K562 (cell line): Measurements from ENCODE around the gene PACSIN3.

ENCODE experiments used
- TCF7L2 ChIP-seq: fragments of 150-350 bp; IDR thresholded peaks from 2 replicates; pipeline ENCODE4 v1.6.1; 2016; ENCODE audit warnings: low read depth, mild to moderate bottlenecking, low read length, moderate library complexity
- ZNF121 ChIP-seq: sonication (generic); formaldehyde crosslinking; conservative IDR thresholded peaks from 2 replicates; pipeline ENCODE4 v1.8.0; 2022; ENCODE audit warnings: missing genetic modification reagents
- TF ChIP-seq, protein P1 (sequence below): sonication (generic); formaldehyde crosslinking; IDR thresholded peaks from 2 replicates; pipeline ENCODE4 v1.5.0; 2020; ENCODE audit warnings: missing genetic modification reagents
- TF ChIP-seq, protein P2 (sequence below), 3 experiments: IDR thresholded peaks in 2 of 3; conservative IDR thresholded peaks in 1 of 3; 2 replicates each; pipeline ENCODE4 v1.5.1; 2011 to 2012; ENCODE audit warnings: low read length in 3 of 3, mild to moderate bottlenecking in 3 of 3, control low read depth in 2 of 3, improper control_type of control experiment in 1 of 3, inconsistent platforms in 1 of 3, low read depth in 1 of 3, mixed read lengths in 1 of 3, moderate library complexity in 1 of 3; ENCODE audit not compliant: insufficient read depth in 2 of 3

DNA sequence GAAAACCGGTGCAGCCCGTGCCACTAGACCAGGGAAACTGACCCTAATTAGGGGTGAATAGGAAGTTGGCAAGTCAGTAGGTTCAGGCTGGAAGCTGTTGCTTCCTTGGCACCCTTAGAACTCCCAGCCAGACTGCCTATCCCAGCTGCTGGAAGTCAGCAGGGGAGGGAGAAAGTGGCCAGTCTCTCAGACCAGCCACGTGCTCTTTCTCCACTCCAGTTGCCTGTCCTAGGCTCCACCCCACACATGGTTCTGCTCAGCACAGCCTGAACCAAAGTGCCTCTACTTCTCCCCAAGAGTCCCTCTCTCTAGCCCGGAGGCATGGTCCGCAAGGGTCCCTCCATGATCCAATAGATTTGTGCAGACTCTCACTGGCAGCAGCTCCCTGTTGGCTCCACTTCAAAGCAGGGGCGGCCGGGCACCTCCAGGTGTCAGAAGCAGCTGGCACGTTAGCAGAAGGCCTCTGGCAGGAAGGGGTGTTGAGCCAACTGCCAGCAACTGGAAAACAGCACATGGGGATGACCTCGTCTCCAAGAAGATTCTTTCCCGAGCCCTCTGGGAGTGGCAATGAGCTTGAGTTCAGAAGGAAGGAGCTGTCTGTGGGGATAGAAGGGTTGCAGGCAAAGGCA is 37.2 kb downstream of the PACSIN3 start:
- TF ChIP-seq, protein P1, sequence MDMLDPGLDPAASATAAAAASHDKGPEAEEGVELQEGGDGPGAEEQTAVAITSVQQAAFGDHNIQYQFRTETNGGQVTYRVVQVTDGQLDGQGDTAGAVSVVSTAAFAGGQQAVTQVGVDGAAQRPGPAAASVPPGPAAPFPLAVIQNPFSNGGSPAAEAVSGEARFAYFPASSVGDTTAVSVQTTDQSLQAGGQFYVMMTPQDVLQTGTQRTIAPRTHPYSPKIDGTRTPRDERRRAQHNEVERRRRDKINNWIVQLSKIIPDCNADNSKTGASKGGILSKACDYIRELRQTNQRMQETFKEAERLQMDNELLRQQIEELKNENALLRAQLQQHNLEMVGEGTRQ (CRISPR knock-in tag): no peak
- TF ChIP-seq TCF7L2 (no peak), ZNF121 (CRISPR knock-in tag) (no peak)
- TF ChIP-seq, protein P2, sequence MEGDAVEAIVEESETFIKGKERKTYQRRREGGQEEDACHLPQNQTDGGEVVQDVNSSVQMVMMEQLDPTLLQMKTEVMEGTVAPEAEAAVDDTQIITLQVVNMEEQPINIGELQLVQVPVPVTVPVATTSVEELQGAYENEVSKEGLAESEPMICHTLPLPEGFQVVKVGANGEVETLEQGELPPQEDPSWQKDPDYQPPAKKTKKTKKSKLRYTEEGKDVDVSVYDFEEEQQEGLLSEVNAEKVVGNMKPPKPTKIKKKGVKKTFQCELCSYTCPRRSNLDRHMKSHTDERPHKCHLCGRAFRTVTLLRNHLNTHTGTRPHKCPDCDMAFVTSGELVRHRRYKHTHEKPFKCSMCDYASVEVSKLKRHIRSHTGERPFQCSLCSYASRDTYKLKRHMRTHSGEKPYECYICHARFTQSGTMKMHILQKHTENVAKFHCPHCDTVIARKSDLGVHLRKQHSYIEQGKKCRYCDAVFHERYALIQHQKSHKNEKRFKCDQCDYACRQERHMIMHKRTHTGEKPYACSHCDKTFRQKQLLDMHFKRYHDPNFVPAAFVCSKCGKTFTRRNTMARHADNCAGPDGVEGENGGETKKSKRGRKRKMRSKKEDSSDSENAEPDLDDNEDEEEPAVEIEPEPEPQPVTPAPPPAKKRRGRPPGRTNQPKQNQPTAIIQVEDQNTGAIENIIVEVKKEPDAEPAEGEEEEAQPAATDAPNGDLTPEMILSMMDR (IDR thresholded peaks at IDR 0.05 in 2 of 3, conservative IDR thresholded peaks at IDR 0.05 in 1 of 3; ENCODE audit: insufficient read depth in 2 of 3, low read depth in 1 of 3, low read length in 3 of 3): no peak
